ENCODE measurements around the gene CRABP1.

- TF ChIP-seq, protein P1, sequence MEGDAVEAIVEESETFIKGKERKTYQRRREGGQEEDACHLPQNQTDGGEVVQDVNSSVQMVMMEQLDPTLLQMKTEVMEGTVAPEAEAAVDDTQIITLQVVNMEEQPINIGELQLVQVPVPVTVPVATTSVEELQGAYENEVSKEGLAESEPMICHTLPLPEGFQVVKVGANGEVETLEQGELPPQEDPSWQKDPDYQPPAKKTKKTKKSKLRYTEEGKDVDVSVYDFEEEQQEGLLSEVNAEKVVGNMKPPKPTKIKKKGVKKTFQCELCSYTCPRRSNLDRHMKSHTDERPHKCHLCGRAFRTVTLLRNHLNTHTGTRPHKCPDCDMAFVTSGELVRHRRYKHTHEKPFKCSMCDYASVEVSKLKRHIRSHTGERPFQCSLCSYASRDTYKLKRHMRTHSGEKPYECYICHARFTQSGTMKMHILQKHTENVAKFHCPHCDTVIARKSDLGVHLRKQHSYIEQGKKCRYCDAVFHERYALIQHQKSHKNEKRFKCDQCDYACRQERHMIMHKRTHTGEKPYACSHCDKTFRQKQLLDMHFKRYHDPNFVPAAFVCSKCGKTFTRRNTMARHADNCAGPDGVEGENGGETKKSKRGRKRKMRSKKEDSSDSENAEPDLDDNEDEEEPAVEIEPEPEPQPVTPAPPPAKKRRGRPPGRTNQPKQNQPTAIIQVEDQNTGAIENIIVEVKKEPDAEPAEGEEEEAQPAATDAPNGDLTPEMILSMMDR (IDR thresholded peaks at IDR 0.05; ENCODE audit: insufficient read depth, low read depth, low read length) = no peak
- no peak for TF ChIP-seq EZH2 (IDR thresholded peaks at IDR 0.05; ENCODE audit: insufficient read depth, low read length)
Measured at GRCh38 chr15:78312957-78313356, 27.2 kb upstream of the CRABP1 start.
